ENCODE results near the gene CEP97.
"Not testable (repeated sequence)": the region's sequence is repeated elsewhere in the genome, so short reads cannot be mapped to it uniquely, and the experiment has no call there.

The CEP97 gene

GRCh38 chr3:101685050-101685400 lies 39.4 kb upstream of the CEP97 start:
- peak overlapping the region; percentile 80 to 98 (median 91) for H3K4me2 ChIP-seq
- TF ChIP-seq Cebpa-rat (IDR thresholded peaks at IDR 0.05): no peak
- peaks cover 52 to 62% (median 58%) of the 10 kb centered on the region in 11 experiments for H4K20me1 ChIP-seq
- H3K4me1 ChIP-seq: peaks cover 32 to 78% (median 52%) of the 10 kb centered on the region in 10 experiments
- H3K27ac ChIP-seq: peak overlapping the region in 10 of 11 experiments; percentile 91 to 98 (median 96); a peak in 21 of 22 replicates
- H3K36me3 ChIP-seq: peaks cover 56 to 61% (median 58%) of the 10 kb centered on the region in 11 experiments
- H3K9ac ChIP-seq: peak overlapping the region; percentile 88 to 99 (median 98)
- H3K9me3 ChIP-seq (replicated peaks in 1 of 11): no peaks in the 10 kb centered on the region
- peak overlapping the region; percentile 58 to 95 (median 88) for H3K4me3 ChIP-seq
- H3K27me3 ChIP-seq: no peaks in the 10 kb centered on the region

GRCh38 chr3:101685870-101686307 lies 38.5 kb upstream of the CEP97 start:
- no peak for TF ChIP-seq Cebpa-rat (IDR thresholded peaks at IDR 0.05)
- peak overlapping the region; percentile 84 to 98 (median 96) for H3K27ac ChIP-seq
- peak overlapping the region; percentile 88 to 99 (median 98) for H3K9ac ChIP-seq
- no peaks in the 10 kb centered on the region for H3K9me3 ChIP-seq (replicated peaks in 1 of 11)
- peaks cover 47 to 52% (median 50%) of the 10 kb centered on the region in 11 experiments for H3K36me3 ChIP-seq
- H3K4me3 ChIP-seq: peak overlapping the region; percentile 58 to 95 (median 88)
- H3K4me2 ChIP-seq: peak overlapping the region; percentile 80 to 98 (median 91)
- peaks cover 32 to 82% (median 53%) of the 10 kb centered on the region in 10 experiments for H3K4me1 ChIP-seq
- H3K27me3 ChIP-seq: no peaks in the 10 kb centered on the region
- H4K20me1 ChIP-seq: peaks cover 44 to 54% (median 49%) of the 10 kb centered on the region in 11 experiments

GRCh38 chr3:101687142-101687931 lies 37.1 kb upstream of the CEP97 start:
- Histone ChIP-seq H3K4me2 (peak overlapping the region; percentile 64 to 96 (median 81)), H3K9ac (peak overlapping the region; percentile 88 to 99 (median 98)), H3K4me3 (peak overlapping the region; percentile 58 to 95 (median 88)), H3K27ac (peak overlapping the region; percentile 84 to 98 (median 96)), H4K20me1 (peaks cover 30 to 39% (median 35%) of the 10 kb centered on the region in 11 experiments), H3K9me3 (replicated peaks in 1 of 11) (no peaks in the 10 kb centered on the region), H3K27me3 (no peaks in the 10 kb centered on the region), H3K36me3 (peaks cover 33 to 38% (median 35%) of the 10 kb centered on the region in 11 experiments), H3K4me1 (peaks cover 29 to 72% (median 45%) of the 10 kb centered on the region in 10 experiments)
- no peak; a peak in 1 of 22 replicates for TF ChIP-seq Cebpa-rat (IDR thresholded peaks at IDR 0.05)

- peak overlapping the region in 2 of 11 experiments; percentile 8 to 15; a peak in 1 of 22 replicates for H3K9ac ChIP-seq
Observed at GRCh38 chr3:101689286-101689685, 35.1 kb upstream of the CEP97 start.

GRCh38 chr3:101690972-101691371 lies 33.4 kb upstream of the CEP97 start:
- H3K9ac ChIP-seq: peak overlapping the region in 1 of 11 experiments; percentile 12; a peak in 1 of 22 replicates

More at GRCh38 chr3:101689286-101689685, 35.1 kb upstream of the CEP97 start:
- H3K27ac ChIP-seq: peak overlapping the region in 8 of 11 experiments; percentile 16 to 95 (median 36); a peak in 13 of 22 replicates
- peaks cover 18 to 52% (median 33%) of the 10 kb centered on the region in 10 experiments for H3K4me1 ChIP-seq
- no peak overlapping the region for H3K4me3 ChIP-seq
- peaks cover 13 to 18% (median 16%) of the 10 kb centered on the region in 11 experiments for H3K36me3 ChIP-seq
- TF ChIP-seq Cebpa-rat (IDR thresholded peaks at IDR 0.05): no peak
- H3K4me2 ChIP-seq: peak overlapping the region in 8 of 11 experiments; percentile 6 to 59 (median 14); a peak in 6 of 22 replicates
- peaks cover 10 to 20% (median 15%) of the 10 kb centered on the region in 11 experiments; a peak in 21 of 22 replicates for H4K20me1 ChIP-seq
- no peaks in the 10 kb centered on the region for H3K9me3 ChIP-seq (replicated peaks in 1 of 11)
- H3K27me3 ChIP-seq: no peaks in the 10 kb centered on the region

GRCh38 chr3:101691685-101692671 lies 32.4 kb upstream of the CEP97 start:
- H3K9ac ChIP-seq: not testable (repeated sequence)

More at GRCh38 chr3:101690972-101691371, 33.4 kb upstream of the CEP97 start:
- Histone ChIP-seq H3K4me1 (peaks cover 7 to 44% (median 25%) of the 10 kb centered on the region in 10 experiments), H3K4me3 (no peak overlapping the region), H3K27me3 (no peaks in the 10 kb centered on the region), H3K27ac (peak overlapping the region in 4 of 11 experiments; percentile 9 to 52 (median 26); a peak in 4 of 22 replicates), H3K36me3 (peaks cover 0 to 1% (median 0%) of the 10 kb centered on the region in 11 experiments; a peak in 3 of 22 replicates), H3K9me3 (replicated peaks in 1 of 11) (no peaks in the 10 kb centered on the region), H3K4me2 (peak overlapping the region in 5 of 11 experiments; percentile 24 to 59 (median 53); a peak in 10 of 22 replicates), H4K20me1 (peaks cover 0 to 3% (median 0%) of the 10 kb centered on the region in 11 experiments; a peak in 4 of 22 replicates)
- TF ChIP-seq Cebpa-rat (IDR thresholded peaks at IDR 0.05): no peak

GRCh38 chr3:101693540-101693939 lies 30.9 kb upstream of the CEP97 start:
- not testable (repeated sequence) for H3K4me2 ChIP-seq; H4K20me1 ChIP-seq; H3K4me3 ChIP-seq; H3K9me3 ChIP-seq (replicated peaks in 1 of 11); H3K27me3 ChIP-seq; H3K9ac ChIP-seq; H3K27ac ChIP-seq; H3K36me3 ChIP-seq
- peaks cover 0 to 29% (median 16%) of the 10 kb centered on the region in 10 experiments; a peak in 12 of 20 replicates for H3K4me1 ChIP-seq

More at GRCh38 chr3:101691685-101692671, 32.4 kb upstream of the CEP97 start:
- H3K27me3 ChIP-seq; H3K27ac ChIP-seq; H3K4me2 ChIP-seq; H3K9me3 ChIP-seq (replicated peaks in 1 of 11); H4K20me1 ChIP-seq; H3K36me3 ChIP-seq; H3K4me3 ChIP-seq: not testable (repeated sequence)
- H3K4me1 ChIP-seq: peaks cover 7 to 44% (median 25%) of the 10 kb centered on the region in 10 experiments

- not testable (repeated sequence) for H3K9me3 ChIP-seq (replicated peaks in 1 of 11); H3K4me3 ChIP-seq; H3K4me2 ChIP-seq; H3K36me3 ChIP-seq; H3K27ac ChIP-seq; H3K9ac ChIP-seq; H3K27me3 ChIP-seq; H4K20me1 ChIP-seq
- H3K4me1 ChIP-seq: peaks cover 0 to 16% (median 5%) of the 10 kb centered on the region in 10 experiments; a peak in 10 of 20 replicates
Observed at GRCh38 chr3:101694836-101695235, 29.6 kb upstream of the CEP97 start.

Data from BLaER1 treated with 17β-estradiol and CSF1 and Interleukin-3, amounts not matched to agents 10 nM and 100 nM (cell line).